ENCODE data around the gene TIGD3. TPM values are rescaled to one million over a fixed set of nuclear protein-coding genes. Genes with fewer than 3 reads are reported as not detected.
A peak's percentile ranks its signal among the peaks of the same experiment; 100 is the strongest.

Gene TIGD3
- total RNA-seq, 1 donor from 2014 or later, result 1.6 TPM

- Mint-ChIP-seq H3K4me3 (ENCODE audit: low read depth) (no peak overlapping the region), H3K36me3 (ENCODE audit: low read depth) (peaks cover 21% of the 10 kb centered on the region), H3K27ac (peak overlapping the region; percentile 38), H3K9me3 (no peaks in the 10 kb centered on the region), H3K4me1 (ENCODE audit: low read depth) (peaks cover 34% of the 10 kb centered on the region), H3K27me3 (ENCODE audit: low read depth) (no peaks in the 10 kb centered on the region)
- intact Hi-C loops (cut with micrococcal nuclease), result no loop called here
- DNase-seq (ENCODE audit: low spot score), result no peak
Observed at GRCh38 chr11:65390099-65390941, 35.8 kb downstream of the TIGD3 start.

GRCh38 chr11:65390996-65391395 is 36.4 kb downstream of the TIGD3 start:
- H3K4me1 Mint-ChIP-seq (ENCODE audit: low read depth), result peaks cover 31% of the 10 kb centered on the region
- no peak overlapping the region for H3K27ac Mint-ChIP-seq
- no peaks in the 10 kb centered on the region for H3K27me3 Mint-ChIP-seq (ENCODE audit: low read depth)
- intact Hi-C loops (cut with micrococcal nuclease), result no loop called here
- H3K4me3 Mint-ChIP-seq (ENCODE audit: low read depth), result no peak overlapping the region
- peaks cover 21% of the 10 kb centered on the region for H3K36me3 Mint-ChIP-seq (ENCODE audit: low read depth)
- no peak for DNase-seq (ENCODE audit: low spot score)
- H3K9me3 Mint-ChIP-seq, result no peaks in the 10 kb centered on the region

- H3K9me3 Mint-ChIP-seq, result no peaks in the 10 kb centered on the region
- no peaks in the 10 kb centered on the region for H3K27me3 Mint-ChIP-seq (ENCODE audit: low read depth)
- no peak overlapping the region for H3K27ac Mint-ChIP-seq
- no peak for DNase-seq (ENCODE audit: low spot score)
- H3K4me3 Mint-ChIP-seq (ENCODE audit: low read depth), result no peak overlapping the region
- H3K36me3 Mint-ChIP-seq (ENCODE audit: low read depth), result peaks cover 24% of the 10 kb centered on the region
- intact Hi-C loops (cut with micrococcal nuclease), result no loop called here
- H3K4me1 Mint-ChIP-seq (ENCODE audit: low read depth), result peaks cover 28% of the 10 kb centered on the region
Observed at GRCh38 chr11:65392186-65392829, 37.8 kb downstream of the TIGD3 start.

GRCh38 chr11:65392899-65393298 is 38.3 kb downstream of the TIGD3 start:
- no peak overlapping the region for H3K27ac Mint-ChIP-seq
- peaks cover 26% of the 10 kb centered on the region for H3K36me3 Mint-ChIP-seq (ENCODE audit: low read depth)
- no peaks in the 10 kb centered on the region for H3K27me3 Mint-ChIP-seq (ENCODE audit: low read depth)
- H3K4me1 Mint-ChIP-seq (ENCODE audit: low read depth), result peaks cover 27% of the 10 kb centered on the region
- no peaks in the 10 kb centered on the region for H3K9me3 Mint-ChIP-seq
- no peak overlapping the region for H3K4me3 Mint-ChIP-seq (ENCODE audit: low read depth)
- DNase-seq (ENCODE audit: low spot score), result no peak
- intact Hi-C loops (cut with micrococcal nuclease), result no loop called here

GRCh38 chr11:65393513-65394079 is 39.0 kb downstream of the TIGD3 start:
- Mint-ChIP-seq H3K27ac (no peak overlapping the region), H3K4me1 (ENCODE audit: low read depth) (peaks cover 20% of the 10 kb centered on the region), H3K9me3 (no peaks in the 10 kb centered on the region), H3K27me3 (ENCODE audit: low read depth) (no peaks in the 10 kb centered on the region), H3K36me3 (ENCODE audit: low read depth) (peaks cover 25% of the 10 kb centered on the region), H3K4me3 (ENCODE audit: low read depth) (no peak overlapping the region)
- no peak for DNase-seq (ENCODE audit: low spot score)
- intact Hi-C loops (cut with micrococcal nuclease), result no loop called here

- Mint-ChIP-seq H3K27me3 (ENCODE audit: low read depth) (no peaks in the 10 kb centered on the region), H3K4me1 (ENCODE audit: low read depth) (peaks cover 15% of the 10 kb centered on the region), H3K36me3 (ENCODE audit: low read depth) (peaks cover 21% of the 10 kb centered on the region), H3K27ac (no peak overlapping the region), H3K4me3 (ENCODE audit: low read depth) (no peak overlapping the region), H3K9me3 (no peaks in the 10 kb centered on the region)
- no peak for DNase-seq (ENCODE audit: low spot score)
- intact Hi-C loops (cut with micrococcal nuclease), result no loop called here
Observed at GRCh38 chr11:65394125-65394536, 39.6 kb downstream of the TIGD3 start.

- no peak for DNase-seq (ENCODE audit: low spot score)
- H3K4me1 Mint-ChIP-seq (ENCODE audit: low read depth), result peaks cover 2% of the 10 kb centered on the region
- no peaks in the 10 kb centered on the region for H3K9me3 Mint-ChIP-seq
- H3K27ac Mint-ChIP-seq, result no peak overlapping the region
- H3K36me3 Mint-ChIP-seq (ENCODE audit: low read depth), result peaks cover 33% of the 10 kb centered on the region
- H3K4me3 Mint-ChIP-seq (ENCODE audit: low read depth), result no peak overlapping the region
- H3K27me3 Mint-ChIP-seq (ENCODE audit: low read depth), result no peaks in the 10 kb centered on the region
- intact Hi-C loops (cut with micrococcal nuclease), result no loop called here
Observed at GRCh38 chr11:65395961-65396530, 41.5 kb downstream of the TIGD3 start.

GRCh38 chr11:65396769-65397745 is 42.5 kb downstream of the TIGD3 start:
- intact Hi-C loops (cut with micrococcal nuclease), result no loop called here
- DNase-seq (ENCODE audit: low spot score), result no peak
- no peak overlapping the region for H3K27ac Mint-ChIP-seq
- no peaks in the 10 kb centered on the region for H3K4me1 Mint-ChIP-seq (ENCODE audit: low read depth)
- H3K27me3 Mint-ChIP-seq (ENCODE audit: low read depth), result no peaks in the 10 kb centered on the region
- no peak overlapping the region for H3K4me3 Mint-ChIP-seq (ENCODE audit: low read depth)
- peaks cover 34% of the 10 kb centered on the region for H3K36me3 Mint-ChIP-seq (ENCODE audit: low read depth)
- H3K9me3 Mint-ChIP-seq, result no peaks in the 10 kb centered on the region

- Mint-ChIP-seq H3K4me3 (ENCODE audit: low read depth) (no peak overlapping the region), H3K27me3 (ENCODE audit: low read depth) (no peaks in the 10 kb centered on the region), H3K27ac (no peak overlapping the region), H3K36me3 (ENCODE audit: low read depth) (peaks cover 35% of the 10 kb centered on the region), H3K4me1 (ENCODE audit: low read depth) (no peaks in the 10 kb centered on the region), H3K9me3 (no peaks in the 10 kb centered on the region)
- intact Hi-C loops (cut with micrococcal nuclease), result no loop called here
- DNase-seq (ENCODE audit: low spot score), result no peak
Observed at GRCh38 chr11:65398362-65398910, 43.9 kb downstream of the TIGD3 start.

- H3K9me3 Mint-ChIP-seq, result no peaks in the 10 kb centered on the region
- H3K27ac Mint-ChIP-seq, result no peak overlapping the region
- DNase-seq (ENCODE audit: low spot score), result no peak
Observed at GRCh38 chr11:65399249-65399648, 44.7 kb downstream of the TIGD3 start.

GRCh38 chr11:65399845-65400244 is 45.3 kb downstream of the TIGD3 start:
- intact Hi-C loops (cut with micrococcal nuclease), result no loop called here
- Mint-ChIP-seq H3K27me3 (ENCODE audit: low read depth) (no peaks in the 10 kb centered on the region), H3K4me1 (ENCODE audit: low read depth) (no peaks in the 10 kb centered on the region), H3K36me3 (ENCODE audit: low read depth) (peaks cover 42% of the 10 kb centered on the region), H3K4me3 (ENCODE audit: low read depth) (no peak overlapping the region), H3K9me3 (no peaks in the 10 kb centered on the region), H3K27ac (no peak overlapping the region)
- DNase-seq (ENCODE audit: low spot score), result no peak

More at GRCh38 chr11:65399249-65399648, 44.7 kb downstream of the TIGD3 start:
- peaks cover 36% of the 10 kb centered on the region for H3K36me3 Mint-ChIP-seq (ENCODE audit: low read depth)
- no peaks in the 10 kb centered on the region for H3K27me3 Mint-ChIP-seq (ENCODE audit: low read depth)
- intact Hi-C loops (cut with micrococcal nuclease), result no loop called here
- H3K4me3 Mint-ChIP-seq (ENCODE audit: low read depth), result no peak overlapping the region
- no peaks in the 10 kb centered on the region for H3K4me1 Mint-ChIP-seq (ENCODE audit: low read depth)

Data from activated T-helper 2 cell treated with anti-CD3 and anti-CD28 coated beads, Interferon-gamma antibody, Interleukin-2, Interleukin-4, amounts not matched to agents 10 μg/mL and 5 μg/mL and 100 μg/mL, durations not matched to agents 14 hours and 24 hours and 36 hours (primary cell).